DND-41 (cell line): ENCODE results near the gene TINAG.

Source experiments
- ATAC-seq: fragments of 200-7000 bp; cut with Tn5 transposase; 3 replicates; pipeline ENCODE4 v1.9.1; 2021; ENCODE audit warnings: low read depth; ENCODE audit not compliant: insufficient read depth
- DNase-seq: peaks from one replicate; pipeline ENCODE4 v3.0.0-alpha.2; 2020
- H2AFZ ChIP-seq: 2 replicates; pipeline ENCODE4 v1.6.0; 2012; ENCODE audit warnings: low read depth, low read length
- H3K27ac ChIP-seq: 2 replicates; pipeline ENCODE4 v1.5.1; 2012; ENCODE audit warnings: low read length, inconsistent platforms
- H3K27me3 ChIP-seq: fragments of 200-600 bp; sonication (generic); 2 replicates; pipeline ENCODE4 v1.6.0; 2012; ENCODE audit warnings: low read length, mild to moderate bottlenecking, inconsistent platforms; ENCODE audit not compliant: insufficient read depth, poor library complexity
- H3K36me3 ChIP-seq: 2 replicates; pipeline ENCODE4 v1.5.1; 2012; ENCODE audit warnings: low read length, inconsistent platforms; ENCODE audit not compliant: insufficient read depth
- H3K4me1 ChIP-seq: 2 replicates; pipeline ENCODE4 v1.5.1; 2012; ENCODE audit warnings: mild to moderate bottlenecking, low read length; ENCODE audit not compliant: insufficient read depth
- H3K4me2 ChIP-seq: 2 replicates; pipeline ENCODE4 v1.6.0; 2012; ENCODE audit warnings: mild to moderate bottlenecking, moderate library complexity, low read length, inconsistent platforms; ENCODE audit not compliant: insufficient read depth
- H3K4me3 ChIP-seq, 2 experiments: fragments of 200-600 bp in 1 of 2; shearing (Covaris generic) in 1 of 2; 2 replicates each; pipeline ENCODE4 v1.5.1; 2012 to 2016; ENCODE audit warnings: inconsistent platforms in 2 of 2, low read length in 2 of 2, mild to moderate bottlenecking in 2 of 2, low read depth in 1 of 2, moderate library complexity in 1 of 2
- H3K79me2 ChIP-seq: 2 replicates; pipeline ENCODE4 v1.6.0; 2012; ENCODE audit warnings: low read length, inconsistent platforms; ENCODE audit not compliant: insufficient read depth
- H3K9ac ChIP-seq: 2 replicates; pipeline ENCODE4 v1.6.0; 2012; ENCODE audit warnings: low read depth, mild to moderate bottlenecking, inconsistent platforms, low read length, moderate library complexity
- H3K9me3 ChIP-seq: 2 replicates; pipeline ENCODE4 v1.5.1; 2012; ENCODE audit warnings: low read length, moderate library complexity, mild to moderate bottlenecking, inconsistent platforms; ENCODE audit not compliant: insufficient read depth, severe bottlenecking
- H4K20me1 ChIP-seq: 2 replicates; pipeline ENCODE4 v1.6.0; 2012; ENCODE audit warnings: low read length; ENCODE audit not compliant: insufficient read depth
- CTCF ChIP-seq: IDR thresholded peaks from 2 replicates; pipeline ENCODE4 v1.5.1; 2012; ENCODE audit warnings: borderline replicate concordance, low read length, moderate library complexity, mild to moderate bottlenecking; ENCODE audit not compliant: poor library complexity, severe bottlenecking; ENCODE audit errors: extremely low read depth
- EZH2 ChIP-seq: IDR thresholded peaks from 3 replicates; pipeline ENCODE4 v1.6.1; 2012; ENCODE audit warnings: borderline replicate concordance, low read depth, mild to moderate bottlenecking, moderate library complexity, low read length, inconsistent platforms; ENCODE audit not compliant: severe bottlenecking

Gene TINAG

GRCh38 chr6:54427396-54427937, 119.2 kb downstream of the TINAG start:
- H3K79me2 ChIP-seq, result no peaks in the 10 kb centered on the region
- H2AFZ ChIP-seq, result no peak overlapping the region
- no peak overlapping the region for H3K4me3 ChIP-seq
- no peak overlapping the region for H3K9ac ChIP-seq
- H3K27ac ChIP-seq, result no peak overlapping the region
- H3K4me2 ChIP-seq, result no peak overlapping the region
- H3K9me3 ChIP-seq, result no peaks in the 10 kb centered on the region
- no peaks in the 10 kb centered on the region for H3K4me1 ChIP-seq
- H3K27me3 ChIP-seq, result no peaks in the 10 kb centered on the region
- DNase-seq, result no peak
- no peaks in the 10 kb centered on the region for H4K20me1 ChIP-seq
- no peak for TF ChIP-seq EZH2
- TF ChIP-seq CTCF, result no peak
- no peaks in the 10 kb centered on the region for H3K36me3 ChIP-seq
- ATAC-seq, result no peak

GRCh38 chr6:54428431-54428830, 120.2 kb downstream of the TINAG start:
- TF ChIP-seq EZH2, result no peak
- no peak for TF ChIP-seq CTCF
- no peaks in the 10 kb centered on the region for H4K20me1 ChIP-seq

GRCh38 chr6:54431466-54431865, 123.2 kb downstream of the TINAG start:
- Histone ChIP-seq H3K9ac (no peak overlapping the region), H3K9me3 (no peaks in the 10 kb centered on the region), H3K4me2 (no peak overlapping the region), H3K36me3 (no peaks in the 10 kb centered on the region), H3K27me3 (no peaks in the 10 kb centered on the region), H3K4me1 (no peaks in the 10 kb centered on the region), H4K20me1 (no peaks in the 10 kb centered on the region), H2AFZ (no peak overlapping the region), H3K4me3 (no peak overlapping the region), H3K79me2 (no peaks in the 10 kb centered on the region), H3K27ac (no peak overlapping the region)
- TF ChIP-seq CTCF (no peak), EZH2 (no peak)
- ATAC-seq (no peak), DNase-seq (no peak)

More at GRCh38 chr6:54428431-54428830, 120.2 kb downstream of the TINAG start:
- H3K9ac ChIP-seq, result no peak overlapping the region
- H2AFZ ChIP-seq, result no peak overlapping the region
- DNase-seq (no peak), ATAC-seq (no peak)
- H3K9me3 ChIP-seq, result no peaks in the 10 kb centered on the region
- no peak overlapping the region for H3K4me3 ChIP-seq
- H3K79me2 ChIP-seq, result no peaks in the 10 kb centered on the region
- no peak overlapping the region for H3K4me2 ChIP-seq
- no peaks in the 10 kb centered on the region for H3K4me1 ChIP-seq
- no peaks in the 10 kb centered on the region for H3K36me3 ChIP-seq
- H3K27me3 ChIP-seq, result no peaks in the 10 kb centered on the region
- H3K27ac ChIP-seq, result no peak overlapping the region
